ENCODE measurements around the gene ZC3H4. TPM values are rescaled to one million over a fixed set of nuclear protein-coding genes. Genes with fewer than 3 reads are reported as not detected.

ZC3H4 gene
- total RNA-seq, 1 donor from 2014 or later = 56.7 TPM

GRCh38 chr19:47135156-47135555 is 21.6 kb upstream of the ZC3H4 start:
- Mint-ChIP-seq H3K36me3 (ENCODE audit: low read depth, unreplicated experiment) (peaks cover 19% of the 10 kb centered on the region), H3K27ac (ENCODE audit: unreplicated experiment) (peak overlapping the region; percentile 72), H3K27me3 (ENCODE audit: unreplicated experiment) (peaks cover 17% of the 10 kb centered on the region), H3K4me1 (ENCODE audit: unreplicated experiment) (peaks cover 33% of the 10 kb centered on the region), H3K9me3 (ENCODE audit: unreplicated experiment) (no peaks in the 10 kb centered on the region), H3K4me3 (ENCODE audit: unreplicated experiment) (no peak overlapping the region)
- no peak for DNase-seq (ENCODE audit: low spot score)
- no peak for TF ChIP-seq CTCF (IDR thresholded peaks at IDR 0.05; ENCODE audit: unreplicated experiment)

- H3K27me3 Mint-ChIP-seq (ENCODE audit: unreplicated experiment) = peaks cover 17% of the 10 kb centered on the region
- TF ChIP-seq CTCF (IDR thresholded peaks at IDR 0.05; ENCODE audit: unreplicated experiment) = no peak
- H3K27ac Mint-ChIP-seq (ENCODE audit: unreplicated experiment) = peak overlapping the region; percentile 2
- peaks cover 23% of the 10 kb centered on the region for H3K36me3 Mint-ChIP-seq (ENCODE audit: low read depth, unreplicated experiment)
- no peaks in the 10 kb centered on the region for H3K9me3 Mint-ChIP-seq (ENCODE audit: unreplicated experiment)
- H3K4me1 Mint-ChIP-seq (ENCODE audit: unreplicated experiment) = peaks cover 33% of the 10 kb centered on the region
- no peak for DNase-seq (ENCODE audit: low spot score)
- peak overlapping the region; percentile 5 for H3K4me3 Mint-ChIP-seq (ENCODE audit: unreplicated experiment)
These were observed 21.0 kb upstream of the ZC3H4 start for GRCh38 chr19:47134545-47134944.

- H3K4me1 Mint-ChIP-seq (ENCODE audit: unreplicated experiment) = peaks cover 33% of the 10 kb centered on the region
- H3K9me3 Mint-ChIP-seq (ENCODE audit: unreplicated experiment) = no peaks in the 10 kb centered on the region
- no peak for DNase-seq (ENCODE audit: low spot score)
- H3K4me3 Mint-ChIP-seq (ENCODE audit: unreplicated experiment) = peak overlapping the region; percentile 73
- peaks cover 23% of the 10 kb centered on the region for H3K36me3 Mint-ChIP-seq (ENCODE audit: low read depth, unreplicated experiment)
- H3K27me3 Mint-ChIP-seq (ENCODE audit: unreplicated experiment) = peaks cover 16% of the 10 kb centered on the region
- peak overlapping the region; percentile 37 for H3K27ac Mint-ChIP-seq (ENCODE audit: unreplicated experiment)
- no peak for TF ChIP-seq CTCF (IDR thresholded peaks at IDR 0.05; ENCODE audit: unreplicated experiment)
These were observed 19.5 kb upstream of the ZC3H4 start for GRCh38 chr19:47133021-47133471.

GRCh38 chr19:47132194-47132852 is 18.7 kb upstream of the ZC3H4 start:
- H3K4me3 Mint-ChIP-seq (ENCODE audit: unreplicated experiment) = peak overlapping the region; percentile 100
- TF ChIP-seq CTCF (IDR thresholded peaks at IDR 0.05; ENCODE audit: unreplicated experiment) = no peak
- peak overlapping the region; percentile 42 for H3K27ac Mint-ChIP-seq (ENCODE audit: unreplicated experiment)
- no peak for DNase-seq (ENCODE audit: low spot score)
- H3K36me3 Mint-ChIP-seq (ENCODE audit: low read depth, unreplicated experiment) = peaks cover 23% of the 10 kb centered on the region
- peaks cover 33% of the 10 kb centered on the region for H3K4me1 Mint-ChIP-seq (ENCODE audit: unreplicated experiment)
- no peaks in the 10 kb centered on the region for H3K9me3 Mint-ChIP-seq (ENCODE audit: unreplicated experiment)
- peaks cover 16% of the 10 kb centered on the region for H3K27me3 Mint-ChIP-seq (ENCODE audit: unreplicated experiment)

GRCh38 chr19:47130589-47131227 is 17.1 kb upstream of the ZC3H4 start, which contains the start of gene SAE1:
Gene SAE1, plus strand, starts transcription at chr19:47130835. Its CDS starts 96 bp downstream, at chr19:47130931.
- Mint-ChIP-seq H3K36me3 (ENCODE audit: low read depth, unreplicated experiment) (peaks cover 23% of the 10 kb centered on the region), H3K4me1 (ENCODE audit: unreplicated experiment) (peaks cover 33% of the 10 kb centered on the region), H3K9me3 (ENCODE audit: unreplicated experiment) (no peaks in the 10 kb centered on the region), H3K27ac (ENCODE audit: unreplicated experiment) (peak within 1 kb of the TSS; percentile 97), H3K27me3 (ENCODE audit: unreplicated experiment) (peaks cover 17% of the 10 kb centered on the region), H3K4me3 (ENCODE audit: unreplicated experiment) (peak within 1 kb of the TSS; percentile 100)
- peak; percentile 98 for DNase-seq (ENCODE audit: low spot score)
- TF ChIP-seq CTCF (IDR thresholded peaks at IDR 0.05; ENCODE audit: unreplicated experiment) = no peak
